PC-3 (cell line): ENCODE results near the gene RERE.

Experiments
- CTCF ChIP-seq: fragments of 300-600 bp; sonication (generic); conservative IDR thresholded peaks from 2 replicates; pipeline ENCODE4 v1.5.1; 2017; ENCODE audit warnings: antibody characterized with exemption, low read depth, mild to moderate bottlenecking, low read length
- EZH2phosphoT487 ChIP-seq: fragments of 300-600 bp; sonication (generic); IDR thresholded peaks from 2 replicates; pipeline ENCODE4 v1.6.1; 2018; ENCODE audit warnings: mild to moderate bottlenecking, antibody characterized with exemption, low read length, borderline replicate concordance

GRCh38 chr1:8754993-8755392 is 62.4 kb downstream of the RERE start:
- TF ChIP-seq CTCF (no peak), EZH2phosphoT487 (no peak)
